ENCODE results near the gene PRDM2.
"Not testable (repeated sequence)": the region's sequence is repeated elsewhere in the genome, so short reads cannot be mapped to it uniquely, and the experiment has no call there.

Gene PRDM2, protein sequence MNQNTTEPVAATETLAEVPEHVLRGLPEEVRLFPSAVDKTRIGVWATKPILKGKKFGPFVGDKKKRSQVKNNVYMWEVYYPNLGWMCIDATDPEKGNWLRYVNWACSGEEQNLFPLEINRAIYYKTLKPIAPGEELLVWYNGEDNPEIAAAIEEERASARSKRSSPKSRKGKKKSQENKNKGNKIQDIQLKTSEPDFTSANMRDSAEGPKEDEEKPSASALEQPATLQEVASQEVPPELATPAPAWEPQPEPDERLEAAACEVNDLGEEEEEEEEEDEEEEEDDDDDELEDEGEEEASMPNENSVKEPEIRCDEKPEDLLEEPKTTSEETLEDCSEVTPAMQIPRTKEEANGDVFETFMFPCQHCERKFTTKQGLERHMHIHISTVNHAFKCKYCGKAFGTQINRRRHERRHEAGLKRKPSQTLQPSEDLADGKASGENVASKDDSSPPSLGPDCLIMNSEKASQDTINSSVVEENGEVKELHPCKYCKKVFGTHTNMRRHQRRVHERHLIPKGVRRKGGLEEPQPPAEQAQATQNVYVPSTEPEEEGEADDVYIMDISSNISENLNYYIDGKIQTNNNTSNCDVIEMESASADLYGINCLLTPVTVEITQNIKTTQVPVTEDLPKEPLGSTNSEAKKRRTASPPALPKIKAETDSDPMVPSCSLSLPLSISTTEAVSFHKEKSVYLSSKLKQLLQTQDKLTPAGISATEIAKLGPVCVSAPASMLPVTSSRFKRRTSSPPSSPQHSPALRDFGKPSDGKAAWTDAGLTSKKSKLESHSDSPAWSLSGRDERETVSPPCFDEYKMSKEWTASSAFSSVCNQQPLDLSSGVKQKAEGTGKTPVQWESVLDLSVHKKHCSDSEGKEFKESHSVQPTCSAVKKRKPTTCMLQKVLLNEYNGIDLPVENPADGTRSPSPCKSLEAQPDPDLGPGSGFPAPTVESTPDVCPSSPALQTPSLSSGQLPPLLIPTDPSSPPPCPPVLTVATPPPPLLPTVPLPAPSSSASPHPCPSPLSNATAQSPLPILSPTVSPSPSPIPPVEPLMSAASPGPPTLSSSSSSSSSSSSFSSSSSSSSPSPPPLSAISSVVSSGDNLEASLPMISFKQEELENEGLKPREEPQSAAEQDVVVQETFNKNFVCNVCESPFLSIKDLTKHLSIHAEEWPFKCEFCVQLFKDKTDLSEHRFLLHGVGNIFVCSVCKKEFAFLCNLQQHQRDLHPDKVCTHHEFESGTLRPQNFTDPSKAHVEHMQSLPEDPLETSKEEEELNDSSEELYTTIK (N-terminal part only)

DNA sequence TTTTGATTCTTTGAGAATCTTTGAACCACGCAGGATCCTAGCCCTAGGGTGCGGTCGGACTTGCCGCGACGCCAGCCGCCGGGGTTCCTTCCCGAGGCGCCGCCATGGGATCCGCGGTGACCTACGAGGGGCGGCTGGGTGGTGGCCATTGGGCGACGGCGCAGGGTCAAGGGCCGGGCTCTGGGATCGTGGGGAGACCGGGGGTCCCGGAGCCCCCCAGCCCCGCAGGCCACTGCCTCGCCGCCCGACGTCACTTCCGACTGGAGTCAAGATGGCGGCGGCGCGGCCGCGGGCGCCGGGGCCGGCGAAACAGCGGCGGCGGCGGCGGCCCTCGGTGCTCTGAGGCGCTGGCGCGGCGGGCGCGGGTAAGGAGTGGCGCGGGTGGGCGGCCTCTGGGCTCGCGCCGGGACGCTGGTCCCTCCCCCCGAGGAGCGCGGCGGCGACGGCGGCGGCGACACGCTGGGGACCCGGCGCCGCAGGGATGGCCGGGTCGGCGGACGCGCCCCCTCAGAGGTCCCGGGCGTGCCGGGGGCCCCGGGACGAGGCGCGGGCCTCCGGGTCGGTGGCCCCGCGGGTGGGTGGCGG, at the start of gene PRDM2:
Gene PRDM2, plus strand, starts transcription at position 253 of the 585 bp plus-strand sequence. CDS start 15,418 bp downstream, outside the sequence.
- H3K27me3 Mint-ChIP-seq, result no peaks in the 10 kb centered on the region
- H3K4me3 Mint-ChIP-seq, result peak within 1 kb of the TSS; percentile 98
- H3K9me3 Mint-ChIP-seq (ENCODE audit: low read depth), result no peaks in the 10 kb centered on the region
- H3K36me3 Mint-ChIP-seq, result peaks cover 4% of the 10 kb centered on the region
- H3K4me1 Mint-ChIP-seq (ENCODE audit: low read depth), result peaks cover 56% of the 10 kb centered on the region
- H3K27ac Mint-ChIP-seq, result peak within 1 kb of the TSS; percentile 98

DNA sequence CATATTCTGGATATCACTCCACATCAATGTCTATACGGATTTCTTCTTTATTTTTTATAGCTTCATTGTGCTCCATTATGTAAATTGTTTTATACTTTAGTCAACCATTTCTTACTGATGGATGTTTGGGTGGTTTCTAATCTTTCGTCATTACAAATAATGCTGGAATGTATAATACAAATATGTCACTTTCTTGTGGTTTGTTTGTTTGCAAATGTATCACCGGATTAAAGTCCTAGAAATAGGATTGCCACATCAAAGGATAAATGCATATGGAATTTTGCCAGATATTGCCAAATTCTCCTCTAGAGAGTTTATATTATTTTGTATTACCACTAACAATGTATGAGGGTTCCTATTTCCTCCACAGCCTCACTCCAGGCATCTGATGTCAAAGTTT, 48.7 kb upstream of the PRDM2 start:
- peaks cover 10% of the 10 kb centered on the region for H3K9me3 Mint-ChIP-seq (ENCODE audit: low read depth)
- H3K27ac Mint-ChIP-seq, result no peak overlapping the region
- peaks cover 4% of the 10 kb centered on the region for H3K36me3 Mint-ChIP-seq
- no peaks in the 10 kb centered on the region for H3K4me1 Mint-ChIP-seq (ENCODE audit: low read depth)
- peaks cover 6% of the 10 kb centered on the region for H3K27me3 Mint-ChIP-seq
- no peak overlapping the region for H3K4me3 Mint-ChIP-seq

DNA sequence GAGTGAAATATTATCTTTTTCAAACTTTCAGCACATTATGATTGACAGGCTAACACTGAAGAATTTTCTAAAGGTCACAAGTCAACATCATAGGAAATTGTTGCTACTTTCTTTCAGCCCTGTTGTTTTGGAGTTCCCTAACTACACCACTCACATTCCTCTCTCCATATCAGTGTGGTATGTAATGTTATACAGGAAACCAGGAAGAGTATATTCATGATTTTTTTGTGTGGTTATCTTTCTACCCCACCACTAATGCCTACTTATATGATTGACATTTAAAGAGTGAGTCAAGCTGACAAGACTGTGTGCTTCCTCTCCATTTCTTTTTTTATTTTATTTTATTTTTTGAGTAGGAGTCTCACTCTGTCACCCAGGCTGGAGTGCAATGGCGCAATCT, 47.8 kb upstream of the PRDM2 start:
- Mint-ChIP-seq H3K4me1 (ENCODE audit: low read depth) (no peaks in the 10 kb centered on the region), H3K27me3 (peaks cover 6% of the 10 kb centered on the region), H3K27ac (no peak overlapping the region), H3K4me3 (no peak overlapping the region), H3K9me3 (ENCODE audit: low read depth) (peaks cover 10% of the 10 kb centered on the region), H3K36me3 (peaks cover 4% of the 10 kb centered on the region)

DNA sequence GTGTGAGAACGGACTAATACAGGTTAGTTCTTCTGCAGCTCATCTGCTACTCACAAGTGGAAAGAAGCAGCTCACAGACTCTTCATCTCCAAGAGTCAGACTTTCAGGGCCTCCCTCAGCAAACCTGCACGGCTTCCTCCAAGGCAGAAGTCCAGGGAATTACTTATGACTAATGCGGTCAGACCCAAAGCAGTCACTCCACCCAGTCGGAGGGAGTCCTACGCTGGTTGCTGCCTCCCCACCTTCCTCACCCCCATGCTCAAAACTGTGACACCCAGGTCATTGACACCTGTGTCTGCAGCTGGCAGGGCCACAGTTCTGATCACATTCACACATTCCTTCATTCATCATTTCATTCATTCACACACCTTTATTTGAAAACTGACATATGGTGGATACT, 38.4 kb upstream of the PRDM2 start:
- peaks cover 4% of the 10 kb centered on the region for H3K9me3 Mint-ChIP-seq (ENCODE audit: low read depth)
- no peak overlapping the region for H3K4me3 Mint-ChIP-seq
- peaks cover 2% of the 10 kb centered on the region for H3K27me3 Mint-ChIP-seq
- H3K36me3 Mint-ChIP-seq, result peaks cover 3% of the 10 kb centered on the region
- no peaks in the 10 kb centered on the region for H3K4me1 Mint-ChIP-seq (ENCODE audit: low read depth)
- no peak overlapping the region for H3K27ac Mint-ChIP-seq

DNA sequence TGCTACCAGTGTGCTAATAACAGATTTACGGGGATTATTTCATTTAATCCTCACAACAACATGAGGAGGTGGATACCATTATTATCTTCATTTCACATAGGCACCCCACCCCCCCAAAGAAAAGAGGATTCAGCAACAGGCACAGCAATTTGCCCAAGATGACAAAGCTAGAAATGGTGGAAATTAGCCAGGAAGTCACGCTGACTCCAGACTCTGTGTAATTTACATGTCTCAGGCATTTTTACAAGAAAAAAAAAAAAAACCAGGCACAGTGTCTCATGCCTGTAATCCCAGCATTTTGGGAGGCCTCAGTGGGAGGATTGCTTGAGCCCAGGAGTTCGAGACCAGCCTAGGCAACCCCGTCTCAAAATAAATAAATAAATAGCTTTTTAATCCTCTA, 37.5 kb upstream of the PRDM2 start:
- no peaks in the 10 kb centered on the region for H3K4me1 Mint-ChIP-seq (ENCODE audit: low read depth)
- peaks cover 2% of the 10 kb centered on the region for H3K27me3 Mint-ChIP-seq
- H3K36me3 Mint-ChIP-seq, result peaks cover 3% of the 10 kb centered on the region
- H3K9me3 Mint-ChIP-seq (ENCODE audit: low read depth), result peaks cover 4% of the 10 kb centered on the region
- H3K27ac Mint-ChIP-seq, result no peak overlapping the region
- H3K4me3 Mint-ChIP-seq, result no peak overlapping the region

DNA sequence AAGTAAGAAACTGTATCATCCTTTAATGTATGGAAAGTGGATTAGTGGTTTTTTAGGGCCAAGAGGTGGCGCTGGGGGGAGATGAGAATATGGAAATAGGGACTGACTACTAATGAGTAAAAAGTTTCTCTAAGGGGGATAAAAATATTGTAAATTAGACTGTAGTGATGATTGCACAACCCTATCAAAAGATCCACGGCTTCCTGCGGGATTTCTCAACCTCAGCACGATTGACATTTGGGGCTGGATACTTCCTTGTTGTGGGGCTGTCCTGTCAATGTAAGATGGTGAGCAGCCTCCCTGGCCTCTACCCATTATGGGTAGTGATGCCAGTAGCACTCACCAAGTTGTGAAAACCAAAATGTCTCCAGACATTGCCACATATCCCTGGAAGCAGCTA, 36.0 kb upstream of the PRDM2 start:
- H3K4me3 Mint-ChIP-seq, result no peak overlapping the region
- H3K9me3 Mint-ChIP-seq (ENCODE audit: low read depth), result peaks cover 4% of the 10 kb centered on the region
- peaks cover 2% of the 10 kb centered on the region for H3K27me3 Mint-ChIP-seq
- H3K36me3 Mint-ChIP-seq, result peaks cover 3% of the 10 kb centered on the region
- H3K4me1 Mint-ChIP-seq (ENCODE audit: low read depth), result no peaks in the 10 kb centered on the region
- H3K27ac Mint-ChIP-seq, result no peak overlapping the region

DNA sequence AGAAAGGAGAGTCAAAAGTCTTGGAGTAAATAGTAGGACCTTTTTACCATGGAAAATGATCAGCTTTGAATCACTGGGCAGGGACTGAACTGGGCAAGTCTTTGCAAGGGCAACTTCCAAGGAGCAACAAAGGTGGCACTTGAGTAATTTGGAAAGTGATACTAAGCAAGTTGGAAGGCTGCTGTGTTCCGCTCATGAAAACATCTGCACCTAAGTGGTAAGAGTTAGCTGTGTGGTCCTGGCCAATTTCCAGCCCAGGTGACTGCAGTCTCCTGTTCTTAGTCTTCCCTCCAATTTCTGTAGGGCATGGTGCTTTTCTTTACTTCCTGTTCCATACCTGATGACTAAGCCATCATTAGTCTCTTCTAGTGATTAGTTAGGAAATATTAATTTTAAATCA, 35.5 kb upstream of the PRDM2 start:
- peaks cover under 1% of the 10 kb centered on the region for H3K36me3 Mint-ChIP-seq
- no peaks in the 10 kb centered on the region for H3K4me1 Mint-ChIP-seq (ENCODE audit: low read depth)
- no peak overlapping the region for H3K4me3 Mint-ChIP-seq
- H3K9me3 Mint-ChIP-seq (ENCODE audit: low read depth), result peaks cover under 1% of the 10 kb centered on the region
- H3K27me3 Mint-ChIP-seq, result no peaks in the 10 kb centered on the region
- H3K27ac Mint-ChIP-seq, result no peak overlapping the region

DNA sequence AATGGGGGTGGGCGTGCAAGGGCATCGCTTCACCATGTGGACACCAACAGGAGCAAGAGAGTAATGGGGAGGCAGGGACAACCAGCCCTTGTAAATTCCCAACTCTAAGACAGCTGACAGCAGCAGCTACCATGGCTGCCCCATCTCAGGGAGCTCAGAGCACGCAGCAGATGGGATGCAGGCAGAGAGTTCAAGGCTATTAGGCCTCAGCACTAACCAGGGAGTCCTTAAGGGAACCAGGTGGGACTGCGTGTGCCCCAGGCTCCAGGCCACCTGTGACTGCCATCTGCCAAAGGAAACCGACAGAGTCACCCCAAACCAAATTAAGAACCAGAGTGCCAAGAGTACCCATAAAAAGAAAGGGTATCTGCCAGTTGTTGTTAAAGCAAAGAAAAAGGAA, 33.7 kb upstream of the PRDM2 start:
- Mint-ChIP-seq H3K4me3 (no peak overlapping the region), H3K36me3 (no peaks in the 10 kb centered on the region), H3K27ac (no peak overlapping the region), H3K27me3 (no peaks in the 10 kb centered on the region), H3K9me3 (ENCODE audit: low read depth) (no peaks in the 10 kb centered on the region), H3K4me1 (ENCODE audit: low read depth) (no peaks in the 10 kb centered on the region)

DNA sequence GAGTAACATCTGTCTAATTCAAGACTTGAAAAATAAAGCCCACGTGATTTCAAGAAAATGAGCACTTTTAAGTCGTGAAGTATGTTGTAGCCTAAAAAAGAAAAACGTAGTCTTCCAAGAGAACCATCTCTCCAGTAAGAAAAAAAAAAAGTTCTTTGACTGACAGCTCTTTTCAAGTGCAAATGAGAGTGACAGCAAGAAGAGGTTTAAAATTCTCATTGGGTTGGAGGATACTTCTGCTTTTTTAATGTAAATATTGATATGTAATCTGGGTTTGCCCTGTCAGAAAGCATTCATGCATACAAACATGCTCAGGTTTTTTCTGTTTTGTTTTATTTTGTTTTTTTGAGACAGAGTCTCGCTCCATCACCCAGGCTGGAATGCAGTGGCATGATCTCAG, 32.3 kb upstream of the PRDM2 start:
- Mint-ChIP-seq H3K9me3 (ENCODE audit: low read depth) (no peaks in the 10 kb centered on the region), H3K27ac (no peak overlapping the region), H3K36me3 (no peaks in the 10 kb centered on the region), H3K4me1 (ENCODE audit: low read depth) (no peaks in the 10 kb centered on the region), H3K27me3 (no peaks in the 10 kb centered on the region), H3K4me3 (no peak overlapping the region)

DNA sequence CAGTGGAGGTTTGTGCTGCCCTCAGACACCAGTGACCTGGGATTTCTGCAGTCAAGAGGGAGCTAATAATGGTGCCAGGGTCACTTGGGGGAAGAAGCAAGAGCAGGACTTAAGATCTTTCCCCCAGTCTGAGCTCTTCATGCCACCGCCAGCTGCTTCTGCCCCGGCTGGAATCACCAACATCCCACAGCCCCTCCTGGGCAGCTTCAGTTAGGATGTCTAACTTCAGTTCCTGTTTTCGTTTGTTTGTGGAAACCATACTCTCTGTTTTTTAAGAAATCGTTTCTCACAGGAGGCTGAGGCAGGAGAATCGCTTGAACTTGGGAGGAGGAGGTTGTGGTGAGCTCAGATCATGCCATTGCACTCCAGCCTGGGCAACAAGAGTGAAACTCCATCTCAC, 25.6 kb upstream of the PRDM2 start:
- Mint-ChIP-seq H3K4me1 (ENCODE audit: low read depth) (no peaks in the 10 kb centered on the region), H3K9me3 (ENCODE audit: low read depth) (no peaks in the 10 kb centered on the region), H3K27ac (no peak overlapping the region), H3K4me3 (no peak overlapping the region), H3K27me3 (peaks cover under 1% of the 10 kb centered on the region), H3K36me3 (no peaks in the 10 kb centered on the region)

DNA sequence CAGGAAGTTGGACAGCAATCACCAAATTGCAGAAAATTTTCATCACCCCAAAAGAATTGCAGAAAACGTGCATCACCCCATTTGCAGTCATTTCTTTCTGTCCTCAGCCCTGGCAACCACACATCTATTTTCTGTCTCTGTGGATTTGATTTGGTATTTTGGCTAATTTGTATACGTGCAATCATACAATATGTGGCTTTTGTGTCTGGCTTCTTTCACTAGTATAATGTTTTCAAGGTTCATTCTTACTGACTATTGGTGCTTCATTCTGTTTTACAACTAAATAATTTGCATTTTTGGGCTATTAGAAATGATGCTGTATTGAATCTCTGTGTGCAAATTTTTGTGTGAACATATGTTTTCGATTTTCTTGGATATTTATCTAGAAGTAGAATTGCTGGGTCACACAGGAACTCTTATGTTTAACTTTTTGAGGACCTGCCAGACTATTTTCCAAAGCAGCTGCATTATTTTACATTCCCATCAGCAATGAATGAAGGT, 24.8 kb upstream of the PRDM2 start:
- no peak overlapping the region for H3K27ac Mint-ChIP-seq
- H3K9me3 Mint-ChIP-seq (ENCODE audit: low read depth), result no peaks in the 10 kb centered on the region
- H3K27me3 Mint-ChIP-seq, result peaks cover 3% of the 10 kb centered on the region
- no peaks in the 10 kb centered on the region for H3K36me3 Mint-ChIP-seq
- no peak overlapping the region for H3K4me3 Mint-ChIP-seq
- H3K4me1 Mint-ChIP-seq (ENCODE audit: low read depth), result no peaks in the 10 kb centered on the region

DNA sequence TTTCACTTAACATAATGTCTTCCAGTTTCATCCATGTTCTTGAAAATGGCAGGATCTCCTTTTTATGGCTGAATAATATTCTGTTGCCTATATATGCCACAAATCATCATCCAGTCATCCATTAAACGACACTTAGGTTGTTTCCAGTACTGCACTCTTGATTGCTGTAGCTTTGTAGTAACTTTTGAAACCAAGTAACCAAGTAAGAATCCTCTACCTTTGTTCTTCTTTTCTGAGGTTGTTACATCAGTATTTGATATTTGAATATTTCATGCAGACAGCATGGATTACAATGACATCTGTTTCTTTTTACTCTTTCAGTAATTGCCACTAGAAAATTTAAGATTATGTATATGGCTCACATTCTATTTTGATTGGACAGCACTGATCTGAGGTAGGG, 22.1 kb upstream of the PRDM2 start:
- no peak overlapping the region for H3K27ac Mint-ChIP-seq
- no peak overlapping the region for H3K4me3 Mint-ChIP-seq
- no peaks in the 10 kb centered on the region for H3K9me3 Mint-ChIP-seq (ENCODE audit: low read depth)
- H3K36me3 Mint-ChIP-seq, result no peaks in the 10 kb centered on the region
- peaks cover 3% of the 10 kb centered on the region for H3K27me3 Mint-ChIP-seq
- no peaks in the 10 kb centered on the region for H3K4me1 Mint-ChIP-seq (ENCODE audit: low read depth)

DNA sequence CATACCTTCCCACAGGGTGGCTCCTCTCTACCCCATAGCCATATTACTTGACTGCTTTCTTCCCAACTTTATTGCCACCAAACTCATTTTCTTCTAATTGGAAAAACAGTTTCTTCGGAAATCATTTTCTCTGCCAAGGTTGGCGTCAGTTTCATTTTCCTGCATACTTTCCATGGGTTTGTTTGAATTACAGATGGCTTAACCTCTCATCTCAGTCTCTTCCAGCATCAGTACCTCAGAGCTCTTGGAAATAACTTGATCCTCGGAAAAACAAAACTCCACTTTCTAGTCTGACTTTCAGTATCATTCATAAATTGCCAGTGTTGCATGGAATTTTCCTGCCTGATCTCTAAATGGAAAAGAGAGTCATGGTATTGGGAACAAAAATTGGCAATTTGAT, 20.3 kb upstream of the PRDM2 start:
- H3K9me3 Mint-ChIP-seq (ENCODE audit: low read depth), result no peaks in the 10 kb centered on the region
- H3K4me1 Mint-ChIP-seq (ENCODE audit: low read depth), result no peaks in the 10 kb centered on the region
- peaks cover 3% of the 10 kb centered on the region for H3K27me3 Mint-ChIP-seq
- H3K36me3 Mint-ChIP-seq, result no peaks in the 10 kb centered on the region
- no peak overlapping the region for H3K4me3 Mint-ChIP-seq
- H3K27ac Mint-ChIP-seq, result no peak overlapping the region

DNA sequence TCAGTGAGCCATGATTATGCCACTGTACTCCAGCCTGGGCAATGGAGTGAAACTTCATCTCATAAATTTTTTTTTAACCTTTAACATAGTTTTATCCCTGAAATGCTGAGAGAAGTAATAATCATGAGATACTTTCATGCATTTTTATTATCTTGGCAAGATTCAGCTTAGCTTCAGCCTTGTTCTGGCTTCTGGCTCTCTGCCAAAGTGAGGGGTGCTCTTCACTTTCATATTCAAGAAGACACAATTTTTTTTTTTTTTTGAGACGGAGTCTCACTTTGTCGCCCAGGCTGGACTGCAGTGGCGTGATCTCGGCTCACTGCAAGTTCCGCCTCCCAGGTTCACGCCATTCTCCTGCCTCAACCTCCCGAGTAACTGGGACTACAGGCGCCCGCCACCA, 19.4 kb upstream of the PRDM2 start:
- not testable (repeated sequence) for H3K36me3 Mint-ChIP-seq; H3K27ac Mint-ChIP-seq; H3K4me3 Mint-ChIP-seq; H3K27me3 Mint-ChIP-seq; H3K4me1 Mint-ChIP-seq (ENCODE audit: low read depth); H3K9me3 Mint-ChIP-seq (ENCODE audit: low read depth)

Measured in activated naive CD8-positive, alpha-beta T cell (primary cell).